Fibroblast of lung (primary cell): ENCODE data around the gene ODAD3. TPM values are rescaled to one million over a fixed set of nuclear protein-coding genes. Genes with fewer than 3 reads are reported as not detected.

Experiments used
- DNase-seq, 2 donors: peaks; one replicate each; pipeline versions ENCODE4 v3.0.0 to v3.0.0-alpha.2; 2010; ENCODE audit warnings: low read depth in 2 of 2
- H2AFZ ChIP-seq: 2 replicates; pipeline ENCODE4 v1.5.1; 2012; ENCODE audit warnings: low read length, control low read depth, inconsistent platforms
- H3K27ac ChIP-seq: 2 replicates; pipeline ENCODE4 v1.5.1; 2011; ENCODE audit warnings: low read length, control low read depth; ENCODE audit not compliant: insufficient read depth
- H3K27me3 ChIP-seq: 2 replicates; pipeline ENCODE4 v1.5.1; 2011; ENCODE audit warnings: mild to moderate bottlenecking, low read length; ENCODE audit not compliant: control insufficient read depth, insufficient read depth
- H3K36me3 ChIP-seq: 2 replicates; pipeline ENCODE4 v1.5.1; 2011; ENCODE audit warnings: low read length; ENCODE audit not compliant: control insufficient read depth, insufficient read depth
- H3K4me1 ChIP-seq: 2 replicates; pipeline ENCODE4 v1.5.1; 2011; ENCODE audit warnings: low read length; ENCODE audit not compliant: control insufficient read depth, insufficient read depth; ENCODE audit errors: extremely low read depth
- H3K4me2 ChIP-seq: 2 replicates; pipeline ENCODE4 v1.5.1; 2011; ENCODE audit warnings: low read length, control low read depth; ENCODE audit not compliant: insufficient read depth; ENCODE audit errors: extremely low read depth
- H3K4me3 ChIP-seq, 4 experiments: fragments of 200-600 bp in 1 of 4; sonication (generic) in 1 of 4; replicated peaks in 1 of 4; 2 replicates each; pipeline ENCODE4 v1.5.1; 2011 to 2016; ENCODE audit warnings: low read length in 4 of 4, low read depth in 3 of 4, mild to moderate bottlenecking in 3 of 4, control low read depth in 2 of 4, inconsistent platforms in 1 of 4, mixed read lengths in 1 of 4; ENCODE audit not compliant: insufficient read depth in 1 of 4; ENCODE audit errors: control extremely low read depth in 1 of 4
- H3K79me2 ChIP-seq: 2 replicates; pipeline ENCODE4 v1.5.1; 2012; ENCODE audit warnings: mild to moderate bottlenecking, low read length, inconsistent platforms; ENCODE audit not compliant: control insufficient read depth, insufficient read depth
- H3K9ac ChIP-seq: 2 replicates; pipeline ENCODE4 v1.5.1; 2011; ENCODE audit warnings: mild to moderate bottlenecking, low read length, control low read depth; ENCODE audit not compliant: insufficient read depth
- H3K9me3 ChIP-seq: 2 replicates; pipeline ENCODE4 v1.5.1; 2012; ENCODE audit warnings: low read depth, low read length; ENCODE audit not compliant: control insufficient read depth, insufficient read depth
- H4K20me1 ChIP-seq: 2 replicates; pipeline ENCODE4 v1.5.1; 2011; ENCODE audit warnings: low read length; ENCODE audit not compliant: control insufficient read depth, insufficient read depth; ENCODE audit errors: extremely low read depth
- CTCF ChIP-seq, 2 donors: IDR thresholded peaks in 1 of 2; conservative IDR thresholded peaks in 1 of 2; 1 replicate in 1 of 2; 2 replicates in 1 of 2; pipeline ENCODE4 v1.5.1; 2011 to 2012; ENCODE audit warnings: low read length in 2 of 2, control low read depth in 1 of 2, inconsistent platforms in 1 of 2, low read depth in 1 of 2, mild to moderate bottlenecking in 1 of 2
- EZH2 ChIP-seq: IDR thresholded peaks from 2 replicates; pipeline ENCODE4 v1.5.1; 2012; ENCODE audit warnings: low read length, control low read depth, mild to moderate bottlenecking; ENCODE audit errors: missing control alignments
- polyA plus RNA-seq, 2 donors: library from polyadenylated mRNA; depleted of rRNA in 1 of 2; stranded (reverse) in 1 of 2; unstranded in 1 of 2; fragments of >200 nt; gene quantifications; 2 replicates each; pipeline ENCODE4 v1.2.1, GENCODE V29; 2011 to 2012; ENCODE audit warnings: missing spikeins in 1 of 2
- total RNA-seq: library from RNA; depleted of rRNA; stranded (reverse); fragments of >200 nt; gene quantifications from 2 replicates; pipeline ENCODE4 v1.2.1, GENCODE V29; 2014

Gene ODAD3
- total and polyA plus RNA-seq, 2 donors (not counting 1 experiment from before 2014, with no cell fraction given): 0.32 to 0.66 TPM

- H3K36me3 ChIP-seq: no peaks in the 10 kb centered on the region
- H3K9me3 ChIP-seq: no peaks in the 10 kb centered on the region
- H4K20me1 ChIP-seq: no peaks in the 10 kb centered on the region
- no peak for TF ChIP-seq EZH2
- TF ChIP-seq CTCF (conservative IDR thresholded peaks at IDR 0.05 in 1 of 2, IDR thresholded peaks at IDR 0.05 in 1 of 2; ENCODE audit: low read depth in 1 of 2, low read length in 2 of 2): no peak
- DNase-seq: no peak
- no peak overlapping the region for H3K27ac ChIP-seq
- H3K4me3 ChIP-seq: no peak overlapping the region
- H3K9ac ChIP-seq: no peak overlapping the region
- no peaks in the 10 kb centered on the region for H3K4me1 ChIP-seq
- H3K79me2 ChIP-seq: no peaks in the 10 kb centered on the region
- peaks cover 5% of the 10 kb centered on the region for H3K27me3 ChIP-seq
- no peak overlapping the region for H2AFZ ChIP-seq
- peak overlapping the region; percentile 35 for H3K4me2 ChIP-seq
Measured at GRCh38 chr19:11418094-11418548, 16.8 kb downstream of the ODAD3 start.

DNA sequence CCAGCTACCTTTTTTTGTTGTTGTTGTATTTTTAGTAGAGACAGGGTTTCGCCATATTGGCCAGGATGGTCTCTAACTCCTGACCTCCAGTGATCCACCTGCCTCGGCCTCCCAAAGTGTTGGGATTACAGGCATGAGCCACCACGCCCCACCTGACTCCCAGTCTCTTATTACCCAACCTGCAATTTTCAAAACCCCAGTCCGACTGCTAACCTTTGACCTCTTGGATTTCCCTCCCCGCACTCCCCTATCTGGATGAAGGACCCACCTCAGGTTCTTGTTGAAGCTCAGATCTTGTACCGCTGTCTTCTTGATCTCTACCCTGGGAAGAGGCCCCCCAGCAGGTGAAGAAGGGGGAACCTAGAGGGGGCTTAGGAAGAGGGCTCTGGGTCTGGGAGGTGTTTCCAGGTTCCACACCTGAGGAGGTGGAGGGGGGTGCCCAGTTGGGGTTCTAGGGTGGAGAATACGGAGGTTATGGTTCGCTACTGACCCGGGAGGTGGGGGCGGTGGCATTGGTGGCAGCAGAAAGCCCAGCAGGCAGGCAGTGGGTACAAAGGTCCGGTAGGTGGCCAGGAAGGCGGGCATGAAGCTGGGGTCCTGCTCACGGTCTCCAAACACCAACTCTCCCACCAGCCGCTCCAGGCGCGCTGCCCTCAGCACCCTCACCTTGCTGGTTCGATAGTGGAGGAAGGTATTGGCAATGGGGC lies 18.4 kb downstream of the ODAD3 start:
- H3K9ac ChIP-seq: no peak overlapping the region
- no peak for TF ChIP-seq EZH2
- no peak for TF ChIP-seq CTCF (conservative IDR thresholded peaks at IDR 0.05 in 1 of 2, IDR thresholded peaks at IDR 0.05 in 1 of 2; ENCODE audit: low read depth in 1 of 2, low read length in 2 of 2)
- H3K27ac ChIP-seq: no peak overlapping the region
- no peaks in the 10 kb centered on the region for H4K20me1 ChIP-seq
- H3K4me1 ChIP-seq: no peaks in the 10 kb centered on the region
- DNase-seq: no peak
- H3K9me3 ChIP-seq: no peaks in the 10 kb centered on the region
- H3K4me2 ChIP-seq: no peak overlapping the region
- no peaks in the 10 kb centered on the region for H3K27me3 ChIP-seq
- H3K4me3 ChIP-seq: no peak overlapping the region
- no peaks in the 10 kb centered on the region for H3K79me2 ChIP-seq
- H3K36me3 ChIP-seq: no peaks in the 10 kb centered on the region
- no peak overlapping the region for H2AFZ ChIP-seq

GRCh38 chr19:11414544-11414943 lies 20.4 kb downstream of the ODAD3 start:
- no peaks in the 10 kb centered on the region for H3K36me3 ChIP-seq
- no peak for TF ChIP-seq EZH2
- no peak for TF ChIP-seq CTCF (conservative IDR thresholded peaks at IDR 0.05 in 1 of 2, IDR thresholded peaks at IDR 0.05 in 1 of 2; ENCODE audit: low read depth in 1 of 2, low read length in 2 of 2)
- H3K27ac ChIP-seq: no peak overlapping the region
- H2AFZ ChIP-seq: no peak overlapping the region
- H4K20me1 ChIP-seq: no peaks in the 10 kb centered on the region
- H3K79me2 ChIP-seq: no peaks in the 10 kb centered on the region
- H3K27me3 ChIP-seq: no peaks in the 10 kb centered on the region
- no peak overlapping the region for H3K4me2 ChIP-seq
- DNase-seq: no peak
- no peak overlapping the region for H3K9ac ChIP-seq
- H3K4me3 ChIP-seq: no peak overlapping the region
- no peaks in the 10 kb centered on the region for H3K4me1 ChIP-seq
- no peaks in the 10 kb centered on the region for H3K9me3 ChIP-seq
